ENCODE measurements around the gene ZFR2. TPM values are rescaled to one million over a fixed set of nuclear protein-coding genes. Genes with fewer than 3 reads are reported as not detected.
"Not testable (repeated sequence)": the region's sequence is repeated elsewhere in the genome, so short reads cannot be mapped to it uniquely, and the experiment has no call there.

ZFR2 gene
- total RNA-seq, 1 donor from 2014 or later, result 0.55 TPM

DNA sequence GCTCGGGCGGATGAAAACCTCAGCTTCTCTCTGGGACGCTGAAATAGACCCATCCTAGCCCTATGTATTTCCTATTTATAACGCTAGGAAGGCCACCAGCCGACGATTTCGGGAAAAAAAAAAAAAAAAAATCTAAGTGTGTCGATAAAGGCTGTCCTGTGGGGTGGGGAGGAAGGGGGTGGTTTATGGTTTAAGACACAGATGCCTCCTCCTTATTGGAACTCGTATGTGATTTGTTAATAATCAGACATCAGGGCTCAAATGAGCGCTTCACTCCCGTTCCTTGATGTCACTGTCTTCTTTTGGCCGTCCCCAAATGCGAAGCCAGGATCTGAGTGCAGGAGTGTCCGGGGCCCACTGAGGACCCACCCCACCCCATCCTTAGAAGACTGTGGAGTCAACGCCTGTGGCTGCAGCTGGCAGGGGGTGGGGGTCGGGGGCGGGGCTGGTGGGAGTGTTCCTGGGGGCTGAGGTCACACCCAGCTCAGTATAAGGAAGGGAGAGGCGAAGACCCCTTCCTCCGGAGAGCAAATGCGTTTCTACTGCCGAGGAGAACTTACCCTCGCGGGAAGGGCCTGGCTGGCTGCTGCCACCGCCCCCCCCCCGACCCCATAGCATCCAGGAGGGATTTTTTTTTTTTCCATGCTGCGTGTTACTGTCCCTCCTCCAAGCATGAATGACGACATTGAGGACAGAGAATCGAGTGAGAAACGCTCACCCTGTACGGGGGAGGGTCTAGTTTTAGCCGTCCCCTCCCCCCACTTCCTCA, 12.6 kb upstream of the ZFR2 start:
- DNase-seq, result no peak
- intact Hi-C loops (cut with DNase I), result no loop called here
- ATAC-seq, result no peak
- Histone ChIP-seq H3K4me3 (no peak overlapping the region), H3K4me1 (no peaks in the 10 kb centered on the region), H3K36me3 (no peaks in the 10 kb centered on the region), H3K9me3 (no peaks in the 10 kb centered on the region), H3K27ac (no peak overlapping the region), H3K27me3 (peaks cover 59% of the 10 kb centered on the region)
- TF ChIP-seq, protein P1, sequence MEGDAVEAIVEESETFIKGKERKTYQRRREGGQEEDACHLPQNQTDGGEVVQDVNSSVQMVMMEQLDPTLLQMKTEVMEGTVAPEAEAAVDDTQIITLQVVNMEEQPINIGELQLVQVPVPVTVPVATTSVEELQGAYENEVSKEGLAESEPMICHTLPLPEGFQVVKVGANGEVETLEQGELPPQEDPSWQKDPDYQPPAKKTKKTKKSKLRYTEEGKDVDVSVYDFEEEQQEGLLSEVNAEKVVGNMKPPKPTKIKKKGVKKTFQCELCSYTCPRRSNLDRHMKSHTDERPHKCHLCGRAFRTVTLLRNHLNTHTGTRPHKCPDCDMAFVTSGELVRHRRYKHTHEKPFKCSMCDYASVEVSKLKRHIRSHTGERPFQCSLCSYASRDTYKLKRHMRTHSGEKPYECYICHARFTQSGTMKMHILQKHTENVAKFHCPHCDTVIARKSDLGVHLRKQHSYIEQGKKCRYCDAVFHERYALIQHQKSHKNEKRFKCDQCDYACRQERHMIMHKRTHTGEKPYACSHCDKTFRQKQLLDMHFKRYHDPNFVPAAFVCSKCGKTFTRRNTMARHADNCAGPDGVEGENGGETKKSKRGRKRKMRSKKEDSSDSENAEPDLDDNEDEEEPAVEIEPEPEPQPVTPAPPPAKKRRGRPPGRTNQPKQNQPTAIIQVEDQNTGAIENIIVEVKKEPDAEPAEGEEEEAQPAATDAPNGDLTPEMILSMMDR (IDR thresholded peaks at IDR 0.05), result no peak

GRCh38 chr19:3880471-3881271, 11.8 kb upstream of the ZFR2 start, which contains the start of gene ATCAY:
Gene ATCAY, plus strand, starts transcription at chr19:3880685. Its CDS starts 5,083 bp downstream, at chr19:3885768.
- no peak within 1 kb of the TSS for H3K4me3 ChIP-seq
- DNase-seq, result no peak
- H3K4me1 ChIP-seq, result no peaks in the 10 kb centered on the region
- H3K27me3 ChIP-seq, result peaks cover 63% of the 10 kb centered on the region
- TF ChIP-seq, protein P1 (IDR thresholded peaks at IDR 0.05), result no peak
- H3K9me3 ChIP-seq, result no peaks in the 10 kb centered on the region
- no peak within 1 kb of the TSS for H3K27ac ChIP-seq
- intact Hi-C loops (cut with DNase I), result no loop called here
- H3K36me3 ChIP-seq, result no peaks in the 10 kb centered on the region
- no peak for ATAC-seq

DNA sequence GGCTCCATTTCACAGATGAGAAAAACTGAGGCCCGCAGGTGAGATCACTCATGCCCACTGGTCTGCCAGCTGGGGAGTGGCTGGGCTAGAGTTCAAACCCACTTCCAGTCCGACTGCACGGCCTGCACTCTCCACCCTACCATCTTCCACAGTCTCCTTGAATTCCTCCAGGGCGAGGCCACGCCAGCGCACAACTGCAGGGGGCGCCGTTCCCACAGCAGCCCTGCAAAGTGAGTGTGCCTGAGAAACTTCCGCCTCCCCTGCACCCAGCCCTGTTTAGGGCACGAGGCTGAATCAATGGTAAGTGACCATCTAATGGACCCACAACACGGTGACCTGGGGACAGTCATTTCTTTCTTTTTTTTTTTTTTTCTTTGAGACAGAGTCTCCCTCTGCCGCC, 10.8 kb upstream of the ZFR2 start:
- TF ChIP-seq, protein P1 (IDR thresholded peaks at IDR 0.05), result no peak
- no peak overlapping the region for H3K4me3 ChIP-seq
- peaks cover 63% of the 10 kb centered on the region for H3K27me3 ChIP-seq
- no peaks in the 10 kb centered on the region for H3K4me1 ChIP-seq
- H3K27ac ChIP-seq, result no peak overlapping the region
- intact Hi-C loops (cut with DNase I), result no loop called here
- ATAC-seq (no peak), DNase-seq (no peak)
- H3K36me3 ChIP-seq, result no peaks in the 10 kb centered on the region
- no peaks in the 10 kb centered on the region for H3K9me3 ChIP-seq

DNA sequence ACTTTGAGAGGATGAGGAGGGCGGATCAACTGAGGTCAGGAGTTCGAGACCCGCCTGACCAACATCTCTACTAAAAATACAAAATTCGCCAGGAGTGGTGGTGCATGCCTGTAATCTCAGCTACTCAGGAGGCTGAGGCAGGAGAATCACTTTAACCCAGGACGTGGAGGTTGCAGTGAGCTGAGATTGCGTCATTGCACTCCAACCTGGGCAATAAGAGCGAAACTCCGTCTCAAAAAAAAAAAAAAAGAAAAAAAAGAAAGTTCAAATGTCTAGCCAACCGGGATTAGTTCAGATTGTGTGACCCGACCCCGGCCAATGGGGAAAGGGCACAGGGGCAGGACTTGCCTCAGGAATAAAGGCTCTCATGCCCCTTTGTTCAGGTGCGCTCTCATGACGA, 5.9 kb upstream of the ZFR2 start:
- H3K9me3 ChIP-seq; H3K36me3 ChIP-seq; H3K4me3 ChIP-seq; DNase-seq; H3K4me1 ChIP-seq; intact Hi-C loops (cut with DNase I); H3K27ac ChIP-seq; ATAC-seq: not testable (repeated sequence)
- H3K27me3 ChIP-seq, result peaks cover 37% of the 10 kb centered on the region

DNA sequence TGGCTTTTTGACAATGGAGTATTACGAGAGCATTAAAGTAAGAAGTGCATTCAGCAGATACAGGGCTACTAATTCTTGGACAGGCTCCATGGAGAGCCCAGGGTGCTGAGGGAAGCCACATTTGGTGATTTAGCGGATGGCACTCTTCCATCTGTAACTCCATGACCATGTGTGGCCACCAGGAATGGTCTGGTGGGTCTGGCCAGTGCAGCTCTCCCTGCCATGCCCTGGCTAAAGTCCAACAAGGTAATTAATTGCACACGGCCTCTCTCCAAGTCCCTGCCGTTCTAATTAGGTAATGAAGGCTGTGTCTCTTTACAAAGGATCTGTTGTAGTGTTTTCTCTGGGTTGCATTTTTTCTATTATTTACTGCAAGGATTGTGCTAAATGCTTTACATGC, 4.3 kb upstream of the ZFR2 start:
- H3K9me3 ChIP-seq, result no peaks in the 10 kb centered on the region
- DNase-seq, result no peak
- intact Hi-C loops (cut with DNase I), result no loop called here
- H3K36me3 ChIP-seq, result no peaks in the 10 kb centered on the region
- no peaks in the 10 kb centered on the region for H3K4me1 ChIP-seq
- H3K27ac ChIP-seq, result no peak overlapping the region
- no peak for ATAC-seq
- no peak overlapping the region for H3K4me3 ChIP-seq
- TF ChIP-seq, protein P1 (IDR thresholded peaks at IDR 0.05), result no peak
- peaks cover 41% of the 10 kb centered on the region for H3K27me3 ChIP-seq
